Stomach (tissue), 4 donors: ENCODE data around the gene SEMA6A.

Source experiments
- CTCF ChIP-seq, 7 experiments: fragments of 450-650 bp in 4 of 7; fragments of 200-600 bp in 3 of 7; sonication (generic) in 3 of 7; IDR thresholded peaks; one replicate each; pipeline ENCODE4 v1.5.1; 2016 to 2019; ENCODE audit warnings: antibody characterized with exemption in 7 of 7, control low read depth in 2 of 7, mild to moderate bottlenecking in 1 of 7
- EP300 ChIP-seq: sonication (generic); formaldehyde crosslinking; IDR thresholded peaks from one replicate; pipeline ENCODE4 v1.6.1; 2017; ENCODE audit warnings: antibody characterized with exemption
- POLR2A ChIP-seq, 4 donors: fragments of 450-650 bp; IDR thresholded peaks; one replicate each; pipeline ENCODE4 v1.6.1; 2016; ENCODE audit warnings: antibody characterized with exemption in 4 of 4, control low read depth in 2 of 4, mild to moderate bottlenecking in 1 of 4, moderate library complexity in 1 of 4
- POLR2AphosphoS5 ChIP-seq, 3 donors: sonication (generic); formaldehyde crosslinking; IDR thresholded peaks; one replicate each; pipeline ENCODE4 v1.6.1; 2016; ENCODE audit warnings: antibody characterized with exemption in 3 of 3

- TF ChIP-seq POLR2AphosphoS5 (IDR thresholded peaks at IDR 0.05) (no peak), CTCF (IDR thresholded peaks at IDR 0.05) (no peak), POLR2A (IDR thresholded peaks at IDR 0.05) (no peak), EP300 (no peak)
Measured at GRCh38 chr5:116510517-116510916, 64.1 kb downstream of the SEMA6A start.
